Liver (tissue), 9 donors: ENCODE results near the gene CD59. TPM values are rescaled to one million over a fixed set of nuclear protein-coding genes. Genes with fewer than 3 reads are reported as not detected.

ENCODE experiments used
- DNase-seq: peaks from one replicate; pipeline ENCODE4 v3.0.0-alpha.2; 2017; ENCODE audit warnings: low spot score
- H3K27ac ChIP-seq, 2 donors: one replicate each; pipeline ENCODE4 v1.7.0; 2013; ENCODE audit warnings: inconsistent platforms in 2 of 2, low read length in 2 of 2, control low read depth in 1 of 2, low read depth in 1 of 2, mild to moderate bottlenecking in 1 of 2
- H3K27me3 ChIP-seq, 4 donors: one replicate each; pipeline versions ENCODE4 v1.6.1 to v1.7.0; 2013; ENCODE audit warnings: low read length in 3 of 4, inconsistent platforms in 1 of 4, mild to moderate bottlenecking in 1 of 4, moderate library complexity in 1 of 4; ENCODE audit not compliant: control insufficient read depth in 4 of 4, insufficient read depth in 4 of 4
- H3K36me3 ChIP-seq, 4 donors: one replicate each; pipeline versions ENCODE4 v1.6.1 to v1.7.0; 2013; ENCODE audit warnings: low read length in 3 of 4, mild to moderate bottlenecking in 3 of 4, low read depth in 1 of 4, moderate library complexity in 1 of 4; ENCODE audit not compliant: control insufficient read depth in 4 of 4, insufficient read depth in 3 of 4
- H3K4me1 ChIP-seq, 4 donors: one replicate each; pipeline versions ENCODE4 v1.6.1 to v1.7.0; 2013; ENCODE audit warnings: low read length in 3 of 4, mild to moderate bottlenecking in 3 of 4, moderate library complexity in 1 of 4; ENCODE audit not compliant: control insufficient read depth in 4 of 4, insufficient read depth in 4 of 4
- H3K4me3 ChIP-seq, 3 donors: one replicate each; pipeline versions ENCODE4 v1.6.1 to v1.7.0; 2013; ENCODE audit warnings: low read length in 3 of 3, control low read depth in 1 of 3, low read depth in 1 of 3, mild to moderate bottlenecking in 1 of 3
- H3K9ac ChIP-seq, 2 donors: one replicate each; pipeline ENCODE4 v1.7.0; 2013; ENCODE audit warnings: low read length in 2 of 2, mild to moderate bottlenecking in 2 of 2, moderate library complexity in 2 of 2, control low read depth in 1 of 2, low read depth in 1 of 2
- H3K9me3 ChIP-seq, 4 donors: one replicate each; pipeline versions ENCODE4 v1.6.1 to v1.7.0; 2013; ENCODE audit warnings: low read length in 3 of 4; ENCODE audit not compliant: control insufficient read depth in 4 of 4
- EGR1 ChIP-seq, 2 donors: IDR thresholded peaks; 2 replicates each; pipeline ENCODE4 v1.6.1; 2016 to 2018; ENCODE audit warnings: antibody characterized with exemption in 2 of 2, low read depth in 2 of 2
- FOXA1 ChIP-seq: IDR thresholded peaks from 2 replicates; pipeline ENCODE4 v1.6.1; 2016; ENCODE audit warnings: antibody characterized with exemption
- FOXA2 ChIP-seq: IDR thresholded peaks from 2 replicates; pipeline ENCODE4 v1.6.1; 2016; ENCODE audit warnings: antibody characterized with exemption
- HNF4G ChIP-seq: IDR thresholded peaks from 2 replicates; pipeline ENCODE4 v1.6.1; 2016; ENCODE audit warnings: antibody characterized with exemption
- JUND ChIP-seq, 2 donors: IDR thresholded peaks; 2 replicates each; pipeline ENCODE4 v1.6.1; 2016; ENCODE audit warnings: antibody characterized with exemption in 2 of 2
- MAX ChIP-seq: IDR thresholded peaks from 2 replicates; pipeline ENCODE4 v1.6.1; 2016; ENCODE audit warnings: antibody characterized with exemption
- RAD21 ChIP-seq, 2 donors: IDR thresholded peaks; 2 replicates each; pipeline ENCODE4 v1.6.1; 2016; ENCODE audit warnings: antibody characterized with exemption in 2 of 2, mild to moderate bottlenecking in 2 of 2
- REST ChIP-seq: IDR thresholded peaks from 2 replicates; pipeline ENCODE4 v1.6.1; 2016; ENCODE audit warnings: antibody characterized with exemption, mild to moderate bottlenecking
- RXRA ChIP-seq, 2 donors: IDR thresholded peaks; 2 replicates each; pipeline ENCODE4 v1.6.1; 2017 to 2018; ENCODE audit warnings: antibody characterized with exemption in 2 of 2, mild to moderate bottlenecking in 1 of 2
- TAF1 ChIP-seq: conservative IDR thresholded peaks from 2 replicates; pipeline ENCODE4 v1.6.1; 2016; ENCODE audit warnings: antibody characterized with exemption, mild to moderate bottlenecking
- YY1 ChIP-seq: IDR thresholded peaks from 2 replicates; pipeline ENCODE4 v1.6.1; 2016; ENCODE audit warnings: antibody characterized with exemption, mild to moderate bottlenecking
- ZBTB33 ChIP-seq: IDR thresholded peaks from 2 replicates; pipeline ENCODE4 v1.6.1; 2016; ENCODE audit warnings: antibody characterized with exemption
- WGBS: extraction: QIAGEN DNeasy Blood & Tissue Kit; methylation state at CpG from one replicate; pipeline ENCODE4 v1.1.7; 2013; 5-methylcytosine and 5-hydroxymethylcytosine counted together
- polyA plus RNA-seq, 2 donors: library from polyadenylated mRNA; stranded (reverse) in 1 of 2; unstranded in 1 of 2; fragments of 200-250 nt in 1 of 2; fragments of >200 nt in 1 of 2; fragmentation: Nextera tagmentation in 1 of 2; extraction: Ambion mirVana in 1 of 2; gene quantifications; one replicate each; pipeline versions ENCODE4 v1.2.1 to v1.2.3, GENCODE V29; 2013 to 2015
- total RNA-seq, 2 donors: library from RNA; depleted of rRNA; stranded (reverse); fragments of >200 nt; gene quantifications; one replicate each; pipeline ENCODE4 v1.2.3, GENCODE V29; 2014
- TF ChIP-seq, protein P1 (sequence below): IDR thresholded peaks from 2 replicates; pipeline ENCODE4 v1.6.1; 2016; ENCODE audit warnings: antibody characterized with exemption
- TF ChIP-seq, protein P2 (sequence below): fragments of 150-350 bp; IDR thresholded peaks from 2 replicates; pipeline ENCODE4 v1.5.1; 2017; ENCODE audit warnings: improper control_type of control experiment, low read depth, low read length; ENCODE audit not compliant: missing input control
- donor health status: healthy.
- donor health status: healthy.
- donor health status: healthy.
- donor health status: healthy.
- donor health status: healthy.

The CD59 gene
- total and polyA plus RNA-seq, 4 donors, result 74.2 to 181 (median 130) TPM

DNA sequence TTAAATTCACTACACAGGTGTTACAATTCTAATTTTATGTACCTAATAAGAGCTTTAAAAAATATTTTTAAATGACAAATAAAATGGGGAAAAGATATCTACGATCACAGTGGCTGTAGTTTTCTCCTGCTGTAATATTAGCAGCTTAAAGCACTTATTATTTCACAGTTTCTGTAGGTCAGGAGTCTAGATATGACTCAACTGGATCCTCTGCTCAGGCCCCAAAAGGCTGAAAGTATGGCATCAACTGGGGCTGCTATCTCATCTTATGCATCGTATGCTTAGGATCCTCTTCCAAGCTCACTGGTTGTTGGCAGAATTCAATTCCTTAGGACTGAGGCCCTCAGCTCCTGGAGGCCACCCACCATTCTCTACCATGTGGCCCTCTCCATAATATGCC is 25.2 kb upstream of the CD59 start:
- H3K27ac ChIP-seq, result no peak overlapping the region
- no peaks in the 10 kb centered on the region for H3K4me1 ChIP-seq
- TF ChIP-seq EGR1 (IDR thresholded peaks at IDR 0.05; ENCODE audit: low read depth in 2 of 2) (no peak), ZBTB33 (no peak), REST (no peak), YY1 (no peak), HNF4G (no peak), JUND (IDR thresholded peaks at IDR 0.05) (no peak), FOXA2 (no peak), RXRA (IDR thresholded peaks at IDR 0.05) (no peak), TAF1 (no peak), RAD21 (IDR thresholded peaks at IDR 0.05) (no peak), FOXA1 (no peak), MAX (no peak)
- TF ChIP-seq, protein P1, sequence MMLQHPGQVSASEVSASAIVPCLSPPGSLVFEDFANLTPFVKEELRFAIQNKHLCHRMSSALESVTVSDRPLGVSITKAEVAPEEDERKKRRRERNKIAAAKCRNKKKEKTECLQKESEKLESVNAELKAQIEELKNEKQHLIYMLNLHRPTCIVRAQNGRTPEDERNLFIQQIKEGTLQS, result no peak
- TF ChIP-seq, protein P2, sequence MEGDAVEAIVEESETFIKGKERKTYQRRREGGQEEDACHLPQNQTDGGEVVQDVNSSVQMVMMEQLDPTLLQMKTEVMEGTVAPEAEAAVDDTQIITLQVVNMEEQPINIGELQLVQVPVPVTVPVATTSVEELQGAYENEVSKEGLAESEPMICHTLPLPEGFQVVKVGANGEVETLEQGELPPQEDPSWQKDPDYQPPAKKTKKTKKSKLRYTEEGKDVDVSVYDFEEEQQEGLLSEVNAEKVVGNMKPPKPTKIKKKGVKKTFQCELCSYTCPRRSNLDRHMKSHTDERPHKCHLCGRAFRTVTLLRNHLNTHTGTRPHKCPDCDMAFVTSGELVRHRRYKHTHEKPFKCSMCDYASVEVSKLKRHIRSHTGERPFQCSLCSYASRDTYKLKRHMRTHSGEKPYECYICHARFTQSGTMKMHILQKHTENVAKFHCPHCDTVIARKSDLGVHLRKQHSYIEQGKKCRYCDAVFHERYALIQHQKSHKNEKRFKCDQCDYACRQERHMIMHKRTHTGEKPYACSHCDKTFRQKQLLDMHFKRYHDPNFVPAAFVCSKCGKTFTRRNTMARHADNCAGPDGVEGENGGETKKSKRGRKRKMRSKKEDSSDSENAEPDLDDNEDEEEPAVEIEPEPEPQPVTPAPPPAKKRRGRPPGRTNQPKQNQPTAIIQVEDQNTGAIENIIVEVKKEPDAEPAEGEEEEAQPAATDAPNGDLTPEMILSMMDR, result no peak
- no peak overlapping the region for H3K9ac ChIP-seq
- H3K27me3 ChIP-seq, result no peaks in the 10 kb centered on the region
- peaks cover 0 to 50% (median 32%) of the 10 kb centered on the region in 4 donors for H3K36me3 ChIP-seq
- DNase-seq, result no peak
- no peak overlapping the region for H3K4me3 ChIP-seq
- H3K9me3 ChIP-seq, result no peaks in the 10 kb centered on the region
- WGBS, result 97% methylated on average over 2 of the region's 2 CpGs

GRCh38 chr11:33753304-33753967 is 17.2 kb upstream of the CD59 start:
- TF ChIP-seq HNF4G (no peak), RAD21 (IDR thresholded peaks at IDR 0.05) (no peak), RXRA (IDR thresholded peaks at IDR 0.05) (no peak), FOXA1 (no peak), MAX (no peak), TAF1 (no peak)
- TF ChIP-seq, protein P1, result no peak
- TF ChIP-seq, protein P2, result no peak
- H3K4me3 ChIP-seq, result no peak overlapping the region
- no peak overlapping the region for H3K27ac ChIP-seq
- no peak overlapping the region for H3K9ac ChIP-seq
- H3K27me3 ChIP-seq, result no peaks in the 10 kb centered on the region
- H3K4me1 ChIP-seq, result no peaks in the 10 kb centered on the region
- H3K9me3 ChIP-seq, result no peaks in the 10 kb centered on the region
- WGBS, result 67% methylated on average over 4 of the region's 4 CpGs
- H3K36me3 ChIP-seq, result peaks cover 6 to 46% (median 32%) of the 10 kb centered on the region in 4 donors
- no peak for DNase-seq
